Measurements from ENCODE around the gene IDH3A.

IDH3A gene

GRCh38 chr15:78104566-78105475 is 44.3 kb upstream of the IDH3A start:
- no peak overlapping the region for H3K27ac ChIP-seq
- TF ChIP-seq ZFX (IDR thresholded peaks at IDR 0.05), result no peak
- TF ChIP-seq, protein P1, sequence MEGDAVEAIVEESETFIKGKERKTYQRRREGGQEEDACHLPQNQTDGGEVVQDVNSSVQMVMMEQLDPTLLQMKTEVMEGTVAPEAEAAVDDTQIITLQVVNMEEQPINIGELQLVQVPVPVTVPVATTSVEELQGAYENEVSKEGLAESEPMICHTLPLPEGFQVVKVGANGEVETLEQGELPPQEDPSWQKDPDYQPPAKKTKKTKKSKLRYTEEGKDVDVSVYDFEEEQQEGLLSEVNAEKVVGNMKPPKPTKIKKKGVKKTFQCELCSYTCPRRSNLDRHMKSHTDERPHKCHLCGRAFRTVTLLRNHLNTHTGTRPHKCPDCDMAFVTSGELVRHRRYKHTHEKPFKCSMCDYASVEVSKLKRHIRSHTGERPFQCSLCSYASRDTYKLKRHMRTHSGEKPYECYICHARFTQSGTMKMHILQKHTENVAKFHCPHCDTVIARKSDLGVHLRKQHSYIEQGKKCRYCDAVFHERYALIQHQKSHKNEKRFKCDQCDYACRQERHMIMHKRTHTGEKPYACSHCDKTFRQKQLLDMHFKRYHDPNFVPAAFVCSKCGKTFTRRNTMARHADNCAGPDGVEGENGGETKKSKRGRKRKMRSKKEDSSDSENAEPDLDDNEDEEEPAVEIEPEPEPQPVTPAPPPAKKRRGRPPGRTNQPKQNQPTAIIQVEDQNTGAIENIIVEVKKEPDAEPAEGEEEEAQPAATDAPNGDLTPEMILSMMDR (conservative IDR thresholded peaks at IDR 0.05), result no peak

- no peak overlapping the region for H3K27ac ChIP-seq
- TF ChIP-seq, protein P1 (conservative IDR thresholded peaks at IDR 0.05), result no peak
- no peak for TF ChIP-seq ZFX (IDR thresholded peaks at IDR 0.05)
These were observed 43.5 kb upstream of the IDH3A start for GRCh38 chr15:78105476-78106241.

DNA sequence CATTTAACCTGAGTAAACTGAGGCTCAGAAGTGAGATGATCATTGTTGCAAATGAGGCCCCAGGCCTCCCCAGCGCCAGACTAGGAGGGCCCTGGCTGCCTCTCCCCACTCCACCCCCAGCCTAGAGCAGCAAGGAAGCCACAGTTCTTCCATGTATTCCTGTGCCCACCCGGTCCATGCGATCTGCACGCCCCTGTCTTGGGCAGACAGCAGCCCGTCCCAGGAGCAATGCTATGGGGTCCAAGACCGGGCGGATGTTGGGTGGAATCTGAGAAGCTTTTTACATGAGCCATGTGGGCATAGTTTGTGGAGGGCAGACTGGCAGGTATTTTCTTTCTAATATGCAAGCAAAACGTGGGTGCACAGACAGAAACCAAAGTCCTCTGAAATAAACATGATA is 41.7 kb upstream of the IDH3A start:
- no peak for TF ChIP-seq ZFX (IDR thresholded peaks at IDR 0.05)
- TF ChIP-seq, protein P1 (conservative IDR thresholded peaks at IDR 0.05), result no peak
- no peak overlapping the region for H3K27ac ChIP-seq

- no peak overlapping the region for H3K27ac ChIP-seq
- TF ChIP-seq, protein P1 (conservative IDR thresholded peaks at IDR 0.05), result peak; percentile 98
- no peak for TF ChIP-seq ZFX (IDR thresholded peaks at IDR 0.05)
These were observed 40.7 kb upstream of the IDH3A start for GRCh38 chr15:78108300-78109084.

- no peak for TF ChIP-seq ZFX (IDR thresholded peaks at IDR 0.05)
- TF ChIP-seq, protein P1 (conservative IDR thresholded peaks at IDR 0.05), result no peak
- no peak overlapping the region for H3K27ac ChIP-seq
These were observed 40.0 kb upstream of the IDH3A start for GRCh38 chr15:78109156-78109555.

GRCh38 chr15:78110096-78110495 is 39.1 kb upstream of the IDH3A start:
- TF ChIP-seq, protein P1 (conservative IDR thresholded peaks at IDR 0.05), result no peak
- TF ChIP-seq ZFX (IDR thresholded peaks at IDR 0.05), result no peak
- no peak overlapping the region for H3K27ac ChIP-seq
